ENCODE results near the gene COL8A2. TPM values are rescaled to one million over a fixed set of nuclear protein-coding genes. Genes with fewer than 3 reads are reported as not detected.

COL8A2 gene
- total and polyA plus RNA-seq, 9 donors, result 4.3 to 37.4 (median 16.6) TPM

DNA sequence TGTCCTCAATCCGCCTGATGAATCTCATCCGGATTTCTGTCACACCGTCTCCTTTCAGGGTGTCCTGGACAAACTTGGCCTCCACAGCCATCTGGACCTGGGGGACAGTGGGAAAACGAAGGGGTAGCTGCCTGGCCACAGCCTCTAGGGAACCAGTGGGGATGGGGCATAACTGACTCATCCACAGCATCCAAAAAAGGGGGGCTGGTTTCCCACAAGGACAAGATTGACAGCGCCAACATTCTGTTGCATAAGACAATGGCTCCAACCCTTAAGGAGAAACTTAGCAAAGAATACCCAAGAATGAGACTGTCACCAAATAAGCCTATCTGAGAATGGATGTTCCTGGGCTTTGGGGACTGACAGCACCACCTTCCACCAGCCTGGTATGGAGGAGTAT, 12.2 kb upstream of the COL8A2 start:
- peaks cover 15% of the 10 kb centered on the region for H3K4me1 ChIP-seq (ENCODE audit: control insufficient read depth, insufficient read depth, low read length)
- WGBS (ENCODE audit: insufficient coverage), result no CpG with 5 or more reads among the region's 5 CpGs

DNA sequence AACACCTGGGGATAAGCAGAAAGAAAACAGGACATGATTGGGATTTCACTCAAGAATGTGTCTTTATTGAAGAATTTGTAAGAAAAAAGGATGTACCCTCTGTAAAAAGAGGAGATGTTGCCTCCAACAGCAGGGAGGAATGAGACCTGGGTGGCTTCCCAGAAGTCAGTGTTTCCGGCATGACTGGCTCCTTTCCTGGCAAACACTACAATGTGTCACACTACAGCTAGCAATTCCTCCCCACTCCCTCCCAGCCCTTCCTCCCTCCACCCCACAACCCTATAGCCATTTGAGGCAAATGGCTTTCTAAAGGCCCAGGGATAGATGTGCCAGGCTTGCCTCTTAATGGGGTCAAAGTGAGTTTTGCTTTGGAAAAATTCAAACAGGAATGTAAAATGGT, 11.5 kb upstream of the COL8A2 start:
- H3K36me3 ChIP-seq (ENCODE audit: control insufficient read depth, insufficient read depth, low read length), result peaks cover 40% of the 10 kb centered on the region
- DNase-seq, result peak; percentile 66
- H3K9me3 ChIP-seq (replicated peaks; ENCODE audit: control insufficient read depth, low read depth, low read length), result no peaks in the 10 kb centered on the region
- WGBS (ENCODE audit: insufficient coverage), result no CpG with 5 or more reads among the region's 1 CpG
- peaks cover 15% of the 10 kb centered on the region for H3K4me1 ChIP-seq (ENCODE audit: control insufficient read depth, insufficient read depth, low read length)
- no peaks in the 10 kb centered on the region for H3K27me3 ChIP-seq (ENCODE audit: control insufficient read depth, insufficient read depth, low read length)
- peak overlapping the region; percentile 9 for H3K27ac ChIP-seq (ENCODE audit: low read length)
- H3K4me3 ChIP-seq (ENCODE audit: low read length), result no peak overlapping the region

More for the DNA sequence above, 12.2 kb upstream of the COL8A2 start:
- DNase-seq, result no peak
- Histone ChIP-seq H3K9me3 (replicated peaks; ENCODE audit: control insufficient read depth, low read depth, low read length) (no peaks in the 10 kb centered on the region), H3K27ac (ENCODE audit: low read length) (no peak overlapping the region), H3K27me3 (ENCODE audit: control insufficient read depth, insufficient read depth, low read length) (no peaks in the 10 kb centered on the region), H3K4me3 (ENCODE audit: low read length) (no peak overlapping the region), H3K36me3 (ENCODE audit: control insufficient read depth, insufficient read depth, low read length) (peaks cover 40% of the 10 kb centered on the region)

DNA sequence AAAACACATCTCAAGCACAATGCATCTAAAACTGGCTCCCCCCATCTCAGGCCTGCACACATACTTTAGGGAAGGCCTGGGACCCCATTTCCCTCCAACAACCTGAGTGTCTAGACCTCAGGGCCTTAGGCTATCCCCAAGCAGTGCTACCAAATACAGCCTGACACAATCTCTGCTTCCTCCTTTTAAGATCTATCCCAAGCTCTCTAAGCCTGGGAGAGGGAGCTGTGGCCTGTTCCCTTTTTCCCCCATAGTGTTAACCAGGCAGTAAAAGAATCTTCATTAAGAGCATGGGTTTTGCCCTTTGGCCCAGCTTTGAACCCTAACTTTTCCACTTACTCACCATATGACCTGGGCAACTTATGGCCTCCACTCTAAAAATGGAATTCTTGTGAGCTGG, 10.8 kb upstream of the COL8A2 start:
- no peaks in the 10 kb centered on the region for H3K27me3 ChIP-seq (ENCODE audit: control insufficient read depth, insufficient read depth, low read length)
- H3K4me3 ChIP-seq (ENCODE audit: low read length), result no peak overlapping the region
- peak overlapping the region; percentile 69 for H3K27ac ChIP-seq (ENCODE audit: low read length)
- peaks cover 15% of the 10 kb centered on the region for H3K4me1 ChIP-seq (ENCODE audit: control insufficient read depth, insufficient read depth, low read length)
- H3K9me3 ChIP-seq (replicated peaks; ENCODE audit: control insufficient read depth, low read depth, low read length), result no peaks in the 10 kb centered on the region
- DNase-seq, result no peak
- peaks cover 40% of the 10 kb centered on the region for H3K36me3 ChIP-seq (ENCODE audit: control insufficient read depth, insufficient read depth, low read length)

DNA sequence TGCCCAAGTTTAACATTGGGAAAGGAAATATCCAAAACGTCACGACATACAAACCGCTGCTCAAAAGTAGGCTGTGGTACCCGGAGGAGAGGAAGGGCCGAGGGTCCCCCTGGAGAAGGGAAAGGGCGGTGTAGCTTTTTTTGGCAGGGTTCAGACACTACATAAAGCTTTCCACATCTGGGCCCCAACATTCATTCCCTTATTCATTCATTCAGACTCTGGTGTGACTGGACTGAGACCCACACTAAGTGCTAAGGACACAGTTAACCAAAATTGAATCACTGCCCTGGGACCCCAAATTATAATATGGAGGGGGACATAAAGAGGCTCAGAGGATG, 10.3 kb upstream of the COL8A2 start:
- DNase-seq, result peak; percentile 75
- H3K4me3 ChIP-seq (ENCODE audit: low read length), result no peak overlapping the region
- no peaks in the 10 kb centered on the region for H3K27me3 ChIP-seq (ENCODE audit: control insufficient read depth, insufficient read depth, low read length)
- H3K9me3 ChIP-seq (replicated peaks; ENCODE audit: control insufficient read depth, low read depth, low read length), result no peaks in the 10 kb centered on the region
- H3K36me3 ChIP-seq (ENCODE audit: control insufficient read depth, insufficient read depth, low read length), result peaks cover 39% of the 10 kb centered on the region
- peaks cover 15% of the 10 kb centered on the region for H3K4me1 ChIP-seq (ENCODE audit: control insufficient read depth, insufficient read depth, low read length)
- peak overlapping the region; percentile 69 for H3K27ac ChIP-seq (ENCODE audit: low read length)
- WGBS (ENCODE audit: insufficient coverage), result no CpG with 5 or more reads among the region's 6 CpGs

DNA sequence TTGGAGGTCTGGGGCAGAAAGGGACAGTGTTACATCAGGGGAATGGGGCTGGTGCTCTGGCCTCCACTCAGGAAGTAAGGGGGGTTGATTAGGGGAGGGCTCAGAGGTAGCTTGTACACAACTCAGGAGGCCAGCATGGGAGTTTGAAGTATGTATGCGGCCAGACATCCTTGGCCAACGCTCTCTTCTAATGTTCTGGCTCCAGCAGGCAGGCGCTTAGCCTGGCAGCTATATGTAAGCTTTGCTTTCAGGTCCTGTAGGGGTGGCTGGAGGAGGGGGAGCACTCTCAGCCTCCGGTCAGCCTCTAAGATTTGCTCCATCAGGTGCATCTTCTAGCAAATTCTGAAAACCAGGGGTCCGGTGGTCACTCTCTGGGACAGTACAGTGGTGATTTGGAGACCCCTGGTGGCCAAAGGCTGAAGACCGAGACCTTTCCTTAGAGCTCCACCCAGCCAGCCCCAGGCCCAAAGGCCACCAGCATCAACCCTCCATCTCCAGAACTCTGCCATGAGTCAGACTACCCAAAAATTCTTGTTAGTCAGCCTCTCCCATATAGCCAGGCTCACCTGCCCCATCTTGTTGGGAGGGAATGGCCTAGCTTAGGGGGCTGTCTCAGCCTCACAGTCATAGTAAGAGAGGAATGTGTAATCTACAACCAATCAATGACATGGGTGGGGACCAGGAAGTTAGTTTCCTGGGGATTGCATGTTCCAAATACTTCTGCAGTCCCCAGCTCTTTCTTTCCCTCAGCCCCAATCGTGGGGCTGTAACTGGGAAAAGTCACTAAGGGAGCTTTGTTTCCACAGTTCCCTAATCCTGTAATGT, 9.7 kb upstream of the COL8A2 start:
- WGBS (ENCODE audit: insufficient coverage), result 40% methylated on average over 6 of the region's 7 CpGs
- H3K4me1 ChIP-seq (ENCODE audit: control insufficient read depth, insufficient read depth, low read length), result peaks cover 15% of the 10 kb centered on the region
- DNase-seq, result peak; percentile 82

DNA sequence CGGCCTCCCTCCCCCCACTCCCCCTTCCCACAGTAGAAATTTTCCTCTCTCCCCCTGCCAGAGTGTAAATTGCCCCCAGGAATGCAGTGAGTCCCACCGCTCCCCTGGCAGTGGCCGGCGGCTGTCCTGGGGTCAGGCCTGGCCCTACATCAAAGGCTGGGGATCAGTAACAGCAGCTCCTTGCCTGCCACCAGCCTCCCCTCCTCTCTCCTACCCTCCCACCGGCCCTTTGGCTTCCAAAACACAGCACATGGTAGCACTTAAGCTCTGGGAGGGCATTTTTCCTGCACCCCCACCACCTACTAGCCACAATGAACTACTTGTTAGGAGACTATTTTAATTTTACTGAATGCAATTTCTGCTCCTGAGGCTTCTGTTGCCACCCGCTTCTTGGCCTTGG, 9.0 kb upstream of the COL8A2 start:
- no peaks in the 10 kb centered on the region for H3K27me3 ChIP-seq (ENCODE audit: control insufficient read depth, insufficient read depth, low read length)
- H3K4me3 ChIP-seq (ENCODE audit: low read length), result no peak overlapping the region
- H3K27ac ChIP-seq (ENCODE audit: low read length), result peak overlapping the region; percentile 13
- H3K9me3 ChIP-seq (replicated peaks; ENCODE audit: control insufficient read depth, low read depth, low read length), result no peaks in the 10 kb centered on the region
- no peak for DNase-seq
- 34% methylated on average over 4 of the region's 6 CpGs for WGBS (ENCODE audit: insufficient coverage)
- peaks cover 28% of the 10 kb centered on the region for H3K36me3 ChIP-seq (ENCODE audit: control insufficient read depth, insufficient read depth, low read length)
- peaks cover 11% of the 10 kb centered on the region for H3K4me1 ChIP-seq (ENCODE audit: control insufficient read depth, insufficient read depth, low read length)

More for the DNA sequence above, 9.7 kb upstream of the COL8A2 start:
- no peaks in the 10 kb centered on the region for H3K9me3 ChIP-seq (replicated peaks; ENCODE audit: control insufficient read depth, low read depth, low read length)
- peaks cover 35% of the 10 kb centered on the region for H3K36me3 ChIP-seq (ENCODE audit: control insufficient read depth, insufficient read depth, low read length)
- peak overlapping the region; percentile 69 for H3K27ac ChIP-seq (ENCODE audit: low read length)
- no peaks in the 10 kb centered on the region for H3K27me3 ChIP-seq (ENCODE audit: control insufficient read depth, insufficient read depth, low read length)
- H3K4me3 ChIP-seq (ENCODE audit: low read length), result no peak overlapping the region

DNA sequence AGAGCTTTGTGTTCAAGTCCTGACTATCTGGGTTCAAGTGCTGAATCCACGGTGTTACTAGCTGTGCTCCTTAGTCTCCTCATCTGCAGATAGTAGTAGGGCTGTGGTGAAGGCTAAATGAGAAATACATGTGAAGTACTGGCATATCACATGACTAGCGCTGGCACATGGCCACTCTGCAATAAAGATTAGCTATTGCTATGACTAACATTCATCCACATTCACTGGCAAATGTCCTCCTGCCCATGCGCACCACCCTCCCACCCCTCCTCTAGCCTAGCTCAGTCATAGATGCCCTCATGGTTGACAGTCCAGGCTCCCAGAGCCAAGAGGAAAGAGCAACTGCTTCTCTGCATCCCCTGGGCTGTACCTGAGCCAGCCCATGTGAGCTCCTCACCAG, 8.5 kb upstream of the COL8A2 start:
- H3K27ac ChIP-seq (ENCODE audit: low read length), result peak overlapping the region; percentile 13
- peak; percentile 79 for DNase-seq
- no peaks in the 10 kb centered on the region for H3K27me3 ChIP-seq (ENCODE audit: control insufficient read depth, insufficient read depth, low read length)
- H3K9me3 ChIP-seq (replicated peaks; ENCODE audit: control insufficient read depth, low read depth, low read length), result no peaks in the 10 kb centered on the region
- H3K4me3 ChIP-seq (ENCODE audit: low read length), result no peak overlapping the region
- H3K4me1 ChIP-seq (ENCODE audit: control insufficient read depth, insufficient read depth, low read length), result peaks cover 12% of the 10 kb centered on the region
- peaks cover 28% of the 10 kb centered on the region for H3K36me3 ChIP-seq (ENCODE audit: control insufficient read depth, insufficient read depth, low read length)
- WGBS (ENCODE audit: insufficient coverage), result 59% methylated on average over 2 of the region's 3 CpGs

DNA sequence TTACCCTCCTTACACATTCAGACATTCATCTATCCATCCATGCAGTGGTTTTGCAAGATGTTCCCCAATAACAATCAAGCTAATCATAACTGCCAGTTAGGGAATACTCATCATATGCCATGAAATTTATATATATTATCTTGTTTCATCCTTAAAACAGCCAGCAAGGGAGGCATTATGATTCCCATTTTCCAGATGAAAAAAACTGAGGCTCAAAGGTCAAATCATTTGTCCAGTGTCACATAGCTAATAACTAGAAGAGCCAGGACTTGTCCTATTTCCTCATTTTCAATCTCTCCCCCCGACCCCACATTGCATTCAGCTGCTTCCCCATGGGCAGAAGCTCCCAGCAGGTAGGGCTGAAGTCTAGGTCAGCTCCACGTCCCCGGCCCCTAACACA, 7.0 kb upstream of the COL8A2 start:
- no peak for DNase-seq
- H3K4me3 ChIP-seq (ENCODE audit: low read length), result no peak overlapping the region
- 60% methylated on average over 2 of the region's 3 CpGs for WGBS (ENCODE audit: insufficient coverage)
- no peak overlapping the region for H3K27ac ChIP-seq (ENCODE audit: low read length)
- no peaks in the 10 kb centered on the region for H3K9me3 ChIP-seq (replicated peaks; ENCODE audit: control insufficient read depth, low read depth, low read length)
- H3K36me3 ChIP-seq (ENCODE audit: control insufficient read depth, insufficient read depth, low read length), result peaks cover 15% of the 10 kb centered on the region
- no peaks in the 10 kb centered on the region for H3K27me3 ChIP-seq (ENCODE audit: control insufficient read depth, insufficient read depth, low read length)
- peaks cover 19% of the 10 kb centered on the region for H3K4me1 ChIP-seq (ENCODE audit: control insufficient read depth, insufficient read depth, low read length)

DNA sequence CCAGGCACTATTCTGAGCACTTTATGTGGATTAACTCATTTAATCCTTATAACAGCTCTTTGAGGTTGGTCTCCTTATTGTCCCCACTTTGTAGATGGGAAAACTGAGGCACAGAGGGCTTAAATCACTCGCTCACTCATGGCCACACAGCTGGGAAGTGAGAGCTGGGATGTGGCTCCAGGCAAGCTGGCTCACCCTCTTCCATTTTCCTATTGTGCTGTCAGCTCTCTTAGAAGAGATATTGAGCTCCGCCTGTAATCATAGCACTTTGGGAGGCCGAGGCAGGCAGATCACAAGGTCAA, 3.8 kb upstream of the COL8A2 start:
- Histone ChIP-seq H3K36me3 (ENCODE audit: control insufficient read depth, insufficient read depth, low read length) (no peaks in the 10 kb centered on the region), H3K4me3 (ENCODE audit: low read length) (no peak overlapping the region), H3K27me3 (ENCODE audit: control insufficient read depth, insufficient read depth, low read length) (peaks cover 20% of the 10 kb centered on the region), H3K4me1 (ENCODE audit: control insufficient read depth, insufficient read depth, low read length) (peaks cover 24% of the 10 kb centered on the region), H3K27ac (ENCODE audit: low read length) (no peak overlapping the region), H3K9me3 (replicated peaks; ENCODE audit: control insufficient read depth, low read depth, low read length) (no peaks in the 10 kb centered on the region)
- no peak for DNase-seq
- 87% methylated on average over 3 of the region's 3 CpGs for WGBS (ENCODE audit: insufficient coverage)

DNA sequence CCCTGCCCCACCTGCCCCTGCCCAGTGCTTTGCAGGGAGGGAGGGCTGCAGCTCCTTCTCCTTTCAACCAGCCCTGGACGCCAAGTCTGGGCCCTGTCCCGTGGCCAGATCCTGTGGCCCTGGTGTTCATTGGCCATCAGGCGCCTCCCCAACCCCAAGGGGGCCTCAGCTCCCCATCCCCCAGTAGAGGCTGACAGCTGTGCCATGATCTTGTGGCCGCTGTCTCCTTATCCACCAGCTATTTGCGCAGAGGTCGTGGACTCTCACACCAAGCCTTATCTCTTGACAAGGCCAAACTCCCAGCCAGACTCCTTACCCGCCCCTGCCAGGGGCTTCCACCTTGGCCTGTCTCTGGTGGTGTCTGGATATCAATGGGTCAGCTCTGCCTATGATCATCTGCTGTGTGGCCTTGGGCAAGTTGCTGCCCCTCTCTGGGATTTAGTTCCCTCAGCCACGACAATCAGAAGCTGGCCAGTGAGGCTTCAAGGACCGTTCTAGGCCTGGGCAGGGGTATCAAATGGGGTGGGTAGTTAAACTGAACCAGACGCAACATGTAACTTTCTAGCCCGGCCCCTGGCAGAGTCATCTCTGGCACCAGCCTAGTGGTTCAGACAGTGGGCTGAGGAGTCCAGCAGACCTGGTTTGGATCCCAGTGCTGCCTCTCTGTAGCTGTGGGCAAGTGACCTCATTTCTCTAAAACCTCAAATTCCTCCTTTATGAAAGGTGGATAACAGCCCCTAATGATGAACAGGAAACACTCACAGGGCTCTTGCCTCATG, 3.3 kb upstream of the COL8A2 start:
- no peak for DNase-seq
- Histone ChIP-seq H3K27me3 (ENCODE audit: control insufficient read depth, insufficient read depth, low read length) (peaks cover 20% of the 10 kb centered on the region), H3K4me1 (ENCODE audit: control insufficient read depth, insufficient read depth, low read length) (peaks cover 29% of the 10 kb centered on the region), H3K27ac (ENCODE audit: low read length) (no peak overlapping the region), H3K36me3 (ENCODE audit: control insufficient read depth, insufficient read depth, low read length) (no peaks in the 10 kb centered on the region), H3K9me3 (replicated peaks; ENCODE audit: control insufficient read depth, low read depth, low read length) (no peaks in the 10 kb centered on the region), H3K4me3 (ENCODE audit: low read length) (no peak overlapping the region)
- 65% methylated on average over 8 of the region's 11 CpGs for whole genome bisulfite sequencing (ENCODE audit: insufficient coverage)
